PC-9 (cell line): ENCODE data around the gene NAMPT. TPM values are rescaled to one million over a fixed set of nuclear protein-coding genes. Genes with fewer than 3 reads are reported as not detected.

Experiments used
- BruUV-seq: library from RNA; stranded (reverse); fragments of 400-500 nt; replicated peaks from 2 replicates; lab custom pipeline; 2021; lab: Mats Ljungman, UMichigan
- CTCF ChIA-PET: fragments of 300-600 bp; sonication (Branson Sonifier 250); formaldehyde crosslinking; loops from one replicate; lab custom pipeline; 2022; ENCODE audit warnings: antibody characterized with exemption; lab: Charles Lee
- POLR2A ChIA-PET: fragments of 300-600 bp; sonication (Branson Sonifier 250); formaldehyde crosslinking; loops from one replicate; lab custom pipeline; 2022; ENCODE audit warnings: antibody characterized with exemption; ENCODE audit not compliant: unreplicated experiment; lab: Charles Lee
- DNase-seq, 2 experiments: peaks; one replicate each; pipeline versions ENCODE4 v3.0.0 to v3.0.0-alpha.2; 2015 to 2022; ENCODE audit warnings: mixed read lengths in 1 of 2
- H2AFZ ChIP-seq: fragments of 200-600 bp; sonication (generic); 2 replicates; pipeline ENCODE4 v1.8.1; 2017; ENCODE audit warnings: antibody characterized with exemption
- H3F3A ChIP-seq: fragments of 200-600 bp; sonication (generic); 2 replicates; pipeline ENCODE4 v1.8.1; 2017; ENCODE audit warnings: antibody characterized with exemption, mild to moderate bottlenecking, low read depth; ENCODE audit not compliant: insufficient read depth
- H3K27ac ChIP-seq: fragments of 200-600 bp; sonication (generic); 2 replicates; pipeline ENCODE4 v1.6.1; 2016; ENCODE audit warnings: mixed run types
- H3K27me3 ChIP-seq: fragments of 200-600 bp; sonication (generic); 2 replicates; pipeline ENCODE4 v1.6.1; 2016; ENCODE audit warnings: low read depth, mixed run types; ENCODE audit not compliant: insufficient read depth
- H3K36me3 ChIP-seq: fragments of 200-600 bp; sonication (generic); 2 replicates; pipeline ENCODE4 v1.6.1; 2016; ENCODE audit warnings: low read depth, mixed run types
- H3K4me1 ChIP-seq: fragments of 200-600 bp; sonication (generic); replicated peaks from 2 replicates; pipeline ENCODE4 v1.6.1; 2016; ENCODE audit warnings: mixed run types; ENCODE audit not compliant: insufficient read depth
- H3K4me2 ChIP-seq: fragments of 200-600 bp; sonication (generic); 2 replicates; pipeline ENCODE4 v1.6.1; 2017; ENCODE audit warnings: mixed run types
- H3K4me3 ChIP-seq: fragments of 200-600 bp; sonication (generic); 2 replicates; pipeline ENCODE4 v1.6.1; 2016; ENCODE audit warnings: mixed run types
- H3K79me2 ChIP-seq: fragments of 200-600 bp; sonication (generic); 2 replicates; pipeline ENCODE4 v1.6.1; 2017; ENCODE audit warnings: low read depth, mixed run types
- H3K9me2 ChIP-seq: fragments of 200-600 bp; sonication (generic); 2 replicates; pipeline ENCODE4 v1.8.1; 2017; ENCODE audit warnings: mild to moderate bottlenecking; ENCODE audit not compliant: insufficient read depth
- H3K9me3 ChIP-seq: fragments of 200-600 bp; sonication (generic); 2 replicates; pipeline ENCODE4 v1.8.1; 2016; ENCODE audit warnings: low read depth; ENCODE audit not compliant: insufficient read depth
- H4K20me1 ChIP-seq: fragments of 200-600 bp; sonication (generic); 2 replicates; pipeline ENCODE4 v1.8.1; 2017; ENCODE audit not compliant: insufficient read depth
- CTCF ChIP-seq: fragments of 200-600 bp; sonication (generic); conservative IDR thresholded peaks from 2 replicates; pipeline ENCODE4 v1.6.1; 2017; ENCODE audit warnings: mixed run types, antibody characterized with exemption, mild to moderate bottlenecking, moderate library complexity
- EZH2 ChIP-seq: fragments of 200-600 bp; sonication (generic); IDR thresholded peaks from 2 replicates; pipeline ENCODE4 v1.8.0; 2017; ENCODE audit warnings: antibody characterized with exemption, low read depth
- intact Hi-C: fragments of 100-400 bp; cut with micrococcal nuclease; formaldehyde crosslinking; loops from one replicate; pipeline ENCODE4 v1.10.0; 2022; ENCODE audit not compliant: unreplicated experiment
- total RNA-seq: library from RNA; stranded (reverse); gene quantifications from 2 replicates; pipeline ENCODE4 v1.2.3, GENCODE V29; 2021

Gene NAMPT
- total RNA-seq, 1 experiment from 2014 or later: 302 TPM

GRCh38 chr7:106218546-106218945, 66.2 kb downstream of the NAMPT start:
- Histone ChIP-seq H3K27me3 (no peaks in the 10 kb centered on the region), H4K20me1 (no peaks in the 10 kb centered on the region), H3K4me3 (no peak overlapping the region), H3K9me2 (no peaks in the 10 kb centered on the region), H3K36me3 (no peaks in the 10 kb centered on the region), H2AFZ (no peak overlapping the region), H3F3A (peaks cover 19% of the 10 kb centered on the region), H3K79me2 (no peaks in the 10 kb centered on the region), H3K9me3 (peaks cover 5% of the 10 kb centered on the region; the same call in 1 of the 2 replicates), H3K27ac (no peak overlapping the region), H3K4me1 (peaks cover 36% of the 10 kb centered on the region), H3K4me2 (no peak overlapping the region)
- TF ChIP-seq CTCF: no peak
- no peak for TF ChIP-seq EZH2
- ChIA-PET CTCF (no interaction called here), POLR2A (no interaction called here)
- no TSS peak for BruUV-seq
- intact Hi-C loops: no loop called here
- no peak for DNase-seq

- no peaks in the 10 kb centered on the region for H3K9me2 ChIP-seq
- H3K4me1 ChIP-seq: peaks cover 36% of the 10 kb centered on the region
- no peaks in the 10 kb centered on the region for H3K36me3 ChIP-seq
- peak overlapping the region; percentile 66 for H2AFZ ChIP-seq
- CTCF ChIA-PET: interaction anchor here (0.7 to 1.4 kb wide), 3 partner anchors 38 to 245 kb away, joined by 3 to 7 read pairs (median 3); no protein-coding TSS in a partner anchor
- no TSS peak for BruUV-seq
- no peak for TF ChIP-seq CTCF
- TF ChIP-seq EZH2: no peak
- no peaks in the 10 kb centered on the region for H3K27me3 ChIP-seq
- H3F3A ChIP-seq: peaks cover 19% of the 10 kb centered on the region
- POLR2A ChIA-PET: interaction anchor here (0.6 to 1.2 kb wide), 6 partner anchors 12 to 477 kb away, joined by 4 to 18 read pairs (median 6); partner anchors contain the start of gene NAMPT
- peak; percentile 43 to 58 for DNase-seq
- H3K4me3 ChIP-seq: peak overlapping the region; percentile 43
- no peaks in the 10 kb centered on the region for H3K79me2 ChIP-seq
- intact Hi-C loops: loop anchor here (2.0 kb wide), 1 partner anchor 66 kb away; no protein-coding TSS in a partner anchor
- H4K20me1 ChIP-seq: no peaks in the 10 kb centered on the region
- H3K9me3 ChIP-seq: peaks cover 5% of the 10 kb centered on the region; the same call in 1 of the 2 replicates
- H3K27ac ChIP-seq: peak overlapping the region; percentile 88
- peak overlapping the region; percentile 76 for H3K4me2 ChIP-seq
These were observed 67.8 kb downstream of the NAMPT start for GRCh38 chr7:106216923-106217542.

- H3K27me3 ChIP-seq: no peaks in the 10 kb centered on the region
- H3K4me1 ChIP-seq: peaks cover 36% of the 10 kb centered on the region
- intact Hi-C loops: loop anchor here (2.0 kb wide), 1 partner anchor 66 kb away; no protein-coding TSS in a partner anchor
- H2AFZ ChIP-seq: peak overlapping the region; percentile 66
- no peaks in the 10 kb centered on the region for H4K20me1 ChIP-seq
- peaks cover 19% of the 10 kb centered on the region for H3F3A ChIP-seq
- TF ChIP-seq EZH2 (no peak), CTCF (no peak)
- peak overlapping the region; percentile 43 for H3K4me3 ChIP-seq
- peak overlapping the region; percentile 76 for H3K4me2 ChIP-seq
- no peaks in the 10 kb centered on the region for H3K36me3 ChIP-seq
- CTCF ChIA-PET: interaction anchor here (0.6 to 1.4 kb wide), 5 partner anchors 37 to 454 kb away, joined by 3 to 7 read pairs (median 3); no protein-coding TSS in a partner anchor
- POLR2A ChIA-PET: interaction anchor here (0.5 to 1.2 kb wide), 9 partner anchors 12 to 951 kb away, joined by 4 to 18 read pairs (median 6); partner anchors contain the start of gene NAMPT
- H3K9me2 ChIP-seq: no peaks in the 10 kb centered on the region
- peak; percentile 64 to 93 for DNase-seq
- H3K27ac ChIP-seq: peak overlapping the region; percentile 88
- no peaks in the 10 kb centered on the region for H3K79me2 ChIP-seq
- BruUV-seq: no TSS peak
- peaks cover 5% of the 10 kb centered on the region; the same call in 1 of the 2 replicates for H3K9me3 ChIP-seq
These were observed 68.3 kb downstream of the NAMPT start for GRCh38 chr7:106216517-106216922.
